ENCODE measurements around the gene MAMDC2. TPM values are rescaled to one million over a fixed set of nuclear protein-coding genes. Genes with fewer than 3 reads are reported as not detected.

The MAMDC2 gene
- total and polyA plus RNA-seq, 2 of the 4 experiments (the other 2 are of a cell fraction), result 5.0 to 5.2 TPM

DNA sequence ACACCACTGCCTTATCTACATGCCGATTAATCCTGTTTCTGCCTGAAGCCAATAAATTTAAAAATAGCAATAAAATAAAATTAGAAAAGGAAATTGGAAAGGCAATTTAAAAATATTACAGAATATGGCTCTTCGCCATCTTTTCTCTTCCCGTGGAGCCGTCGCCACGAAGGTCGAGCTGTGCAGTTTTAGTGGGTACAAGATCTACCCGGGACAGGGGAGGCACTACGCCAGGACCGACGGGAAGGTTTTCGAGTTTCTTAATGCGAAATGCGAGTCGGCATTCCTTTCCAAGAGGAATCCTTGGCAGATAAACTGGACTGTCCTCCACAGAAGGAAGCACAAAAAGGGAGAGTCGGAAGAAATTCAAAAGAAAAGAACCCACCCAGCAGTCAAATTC is 173.4 kb downstream of the MAMDC2 start:
- Histone ChIP-seq H4K5ac (ENCODE audit: low read depth, low read length) (no peak overlapping the region), H2AK9ac (replicated peaks; ENCODE audit: low read depth, low read length, poor library complexity) (no peak overlapping the region), H2BK15ac (ENCODE audit: low read depth, low read length) (no peak overlapping the region), H3K36me3 (ENCODE audit: control insufficient read depth, insufficient read depth, low read length) (no peaks in the 10 kb centered on the region), H3K9me1 (ENCODE audit: insufficient read depth, low read length) (0 out of 2 replicates have a peak, but pooled peaks cover 9% of the 10 kb centered on the region), H3K56ac (ENCODE audit: extremely low read depth, insufficient read depth, low read length) (no peak overlapping the region), H2BK20ac (ENCODE audit: low read depth, low read length) (no peak overlapping the region), H2BK120ac (ENCODE audit: low read depth, low read length) (no peak overlapping the region), H2AK5ac (ENCODE audit: low read depth, low read length) (no peak overlapping the region), H2AFZ (replicated peaks; ENCODE audit: low read length, poor library complexity) (no peak overlapping the region), H3K4me1 (ENCODE audit: control insufficient read depth, insufficient read depth, low read length) (no peaks in the 10 kb centered on the region; the same call in 1 of the 2 replicates), H3K79me1 (ENCODE audit: low read depth in 1 of 2, low read length in 2 of 2) (peaks cover 0 to 6% of the 10 kb centered on the region in 2 experiments; a peak in 2 of 4 replicates), H2BK5ac (ENCODE audit: low read depth, low read length, poor library complexity, severe bottlenecking) (no peak overlapping the region), H3K27ac (ENCODE audit: insufficient read depth, low read length) (no peak overlapping the region), H3K9ac (ENCODE audit: low read depth, low read length) (no peak overlapping the region), H3K23ac (ENCODE audit: low read depth, low read length) (no peak overlapping the region), H3K9me3 (ENCODE audit: control insufficient read depth, insufficient read depth, low read length) (peaks cover 3% of the 10 kb centered on the region; the same call in 1 of the 2 replicates), H3K4me2 (ENCODE audit: low read depth, low read length) (no peak overlapping the region), H3K14ac (replicated peaks; ENCODE audit: low read depth, low read length) (no peak overlapping the region), H3K4ac (ENCODE audit: low read depth, low read length) (no peak overlapping the region), H3K4me3 (ENCODE audit: insufficient read depth, low read depth, low read length) (no peak overlapping the region), H3K18ac (ENCODE audit: low read depth, low read length) (no peak overlapping the region), H4K91ac (ENCODE audit: insufficient read depth, low read depth, low read length) (no peak overlapping the region), H4K8ac (ENCODE audit: low read depth in 2 of 2, low read length in 2 of 2) (no peak overlapping the region), H3K27me3 (ENCODE audit: control insufficient read depth, insufficient read depth, low read length) (no peaks in the 10 kb centered on the region), H4K20me1 (ENCODE audit: insufficient read depth, low read length) (no peaks in the 10 kb centered on the region)
- dilution Hi-C loops (cut with HindIII; ENCODE audit: low sequenced_read_pairs, unreplicated experiment), result no loop called here
- 98% methylated on average over 13 of the region's 16 CpGs; no CpG with 5 or more reads in 1 of the 2 experiments for WGBS, 2 experiments (ENCODE audit: extremely low coverage in 2 of 2, insufficient read length in 1 of 2)
- BruUV-seq (replicated peaks), result no TSS peak
- TF ChIP-seq BHLHE40 (IDR thresholded peaks at IDR 0.05; ENCODE audit: low read depth, low read length), result no peak
- DNase-seq (no peak), ATAC-seq (ENCODE audit: low read depth) (no peak)
- CTCF ChIA-PET, result no interaction called here
- in situ Hi-C loops (cut with MboI; ENCODE audit: low sequenced_read_pairs), result no loop called here
- POLR2A ChIA-PET (ENCODE audit: unreplicated experiment), result no interaction called here
- intact Hi-C loops (cut with micrococcal nuclease), result no loop called here

Measured in IMR-90 (cell line).